Measurements from ENCODE around the gene OSBPL2. TPM values are rescaled to one million over a fixed set of nuclear protein-coding genes. Genes with fewer than 3 reads are reported as not detected.
A peak's percentile ranks its signal among the peaks of the same experiment; 100 is the strongest.

OSBPL2 gene
- total RNA-seq, 1 experiment from 2014 or later: 36.9 TPM

GRCh38 chr20:62303340-62304226, 65.3 kb downstream of the OSBPL2 start:
- 0 out of 2 replicates have a peak, but pooled peaks have one; percentile 1 for ATAC-seq
- no peak for DNase-seq (ENCODE audit: low read depth, low spot score)
- Histone ChIP-seq H3K27me3 (ENCODE audit: insufficient read depth, low read length) (no peaks in the 10 kb centered on the region), H3K9me2 (ENCODE audit: insufficient read depth) (no peaks in the 10 kb centered on the region), H3K9me3 (ENCODE audit: control insufficient read depth in 1 of 2, insufficient read depth in 1 of 2, low read depth in 1 of 2, low read length in 2 of 2) (no peaks in the 10 kb centered on the region), H3K4me2 (ENCODE audit: low read length) (peak overlapping the region; percentile 97), H3K36me3 (ENCODE audit: control insufficient read depth in 1 of 2, insufficient read depth in 2 of 2, low read length in 2 of 2) (peaks cover 19 to 50% of the 10 kb centered on the region in 2 experiments), H3K27ac (ENCODE audit: low read depth, low read length) (peak overlapping the region; percentile 95), H4K20me1 (ENCODE audit: insufficient read depth) (peaks cover 21% of the 10 kb centered on the region; the same call in 1 of the 2 replicates), H3K4me1 (ENCODE audit: control insufficient read depth in 1 of 2, insufficient read depth in 2 of 2, low read length in 2 of 2) (peaks cover 17 to 40% of the 10 kb centered on the region in 2 experiments), H3K4me3 (replicated peaks in 1 of 2; ENCODE audit: low read depth in 1 of 2, low read length in 2 of 2) (peak overlapping the region; percentile 95 to 99), H3K9ac (ENCODE audit: low read length) (peak overlapping the region; percentile 94), H2AFZ (ENCODE audit: low read depth, low read length, poor library complexity, severe bottlenecking) (no peak overlapping the region), H3K79me2 (ENCODE audit: insufficient read depth, low read length) (peaks cover 48% of the 10 kb centered on the region)
- intact Hi-C loops (cut with micrococcal nuclease): loop anchor here (5.0 to 10.0 kb wide), 3 partner anchors 64 to 501 kb away; partner anchors contain the start of genes LAMA5 and OGFR
- ChIA-PET POLR2A (no interaction called here), RAD21 (ENCODE audit: low non-redundant PET in 1 of 2, low total read pairs in 2 of 2, uncharacterized antibody in 2 of 2, unreplicated experiment in 2 of 2) (no interaction called here), CTCF (no interaction called here)
- BruUV-seq (replicated peaks): no TSS peak
- no peak for TF ChIP-seq EZH2 (IDR thresholded peaks at IDR 0.05)
- peak; percentile 66; the same call in 1 of the 2 replicates for TF ChIP-seq ZFX (IDR thresholded peaks at IDR 0.05)

GRCh38 chr20:62304331-62305148, 66.2 kb downstream of the OSBPL2 start:
- peaks cover 17 to 40% of the 10 kb centered on the region in 2 experiments for H3K4me1 ChIP-seq (ENCODE audit: control insufficient read depth in 1 of 2, insufficient read depth in 2 of 2, low read length in 2 of 2)
- peak overlapping the region; percentile 97 for H3K4me2 ChIP-seq (ENCODE audit: low read length)
- peaks cover 21% of the 10 kb centered on the region; the same call in 1 of the 2 replicates for H4K20me1 ChIP-seq (ENCODE audit: insufficient read depth)
- ATAC-seq (no peak), DNase-seq (ENCODE audit: low read depth, low spot score) (no peak)
- H3K9me3 ChIP-seq (ENCODE audit: control insufficient read depth in 1 of 2, insufficient read depth in 1 of 2, low read depth in 1 of 2, low read length in 2 of 2): no peaks in the 10 kb centered on the region
- peaks cover 23 to 50% of the 10 kb centered on the region in 2 experiments for H3K36me3 ChIP-seq (ENCODE audit: control insufficient read depth in 1 of 2, insufficient read depth in 2 of 2, low read length in 2 of 2)
- H3K9me2 ChIP-seq (ENCODE audit: insufficient read depth): no peaks in the 10 kb centered on the region
- peak overlapping the region; percentile 95 for H3K27ac ChIP-seq (ENCODE audit: low read depth, low read length)
- peaks cover 48% of the 10 kb centered on the region for H3K79me2 ChIP-seq (ENCODE audit: insufficient read depth, low read length)
- BruUV-seq (replicated peaks): no TSS peak
- intact Hi-C loops (cut with micrococcal nuclease): loop anchor here (5.0 to 10.0 kb wide), 3 partner anchors 63 to 500 kb away; partner anchors contain the start of genes LAMA5 and OGFR
- no peaks in the 10 kb centered on the region for H3K27me3 ChIP-seq (ENCODE audit: insufficient read depth, low read length)
- peak overlapping the region; percentile 95 to 99 for H3K4me3 ChIP-seq (replicated peaks in 1 of 2; ENCODE audit: low read depth in 1 of 2, low read length in 2 of 2)
- H3K9ac ChIP-seq (ENCODE audit: low read length): peak overlapping the region; percentile 94
- ChIA-PET RAD21 (ENCODE audit: low non-redundant PET in 1 of 2, low total read pairs in 2 of 2, uncharacterized antibody in 2 of 2, unreplicated experiment in 2 of 2) (no interaction called here), CTCF (interaction anchor here (1.0 to 1.4 kb wide), 2 partner anchors 71 to 82 kb away, joined by 3 read pairs; partner anchors contain the start of gene RPS21), POLR2A (no interaction called here)
- TF ChIP-seq POLR2AphosphoS5 (IDR thresholded peaks at IDR 0.05; ENCODE audit: low read depth, low read length) (0 out of 2 replicates have a peak, but pooled peaks have one; percentile 8), RAD21 (IDR thresholded peaks at IDR 0.05; ENCODE audit: low read depth) (no peak)
- no peak overlapping the region for H2AFZ ChIP-seq (ENCODE audit: low read depth, low read length, poor library complexity, severe bottlenecking)

Data from HCT116 (cell line).